HepG2 (cell line): ENCODE results near the gene MCFD2. TPM values are rescaled to one million over a fixed set of nuclear protein-coding genes. Genes with fewer than 3 reads are reported as not detected.

ENCODE experiments used
- ATAC-seq: fragments of 200-7000 bp; cut with Tn5 transposase; 3 replicates; pipeline ENCODE4 v1.9.1; 2020; ENCODE audit warnings: mild to moderate bottlenecking, moderate library complexity
- BruUV-seq: library from RNA; stranded (reverse); fragments of 400-500 nt; replicated peaks from 2 replicates; lab custom pipeline; 2021; lab: Mats Ljungman, UMichigan
- CTCF ChIA-PET: fragments of 300-600 bp; formaldehyde crosslinking; extraction: SDS; loops from one replicate; lab custom pipeline; 2021; ENCODE audit warnings: low total read pairs, inconsistent platforms, low intra/inter-chr PET ratio; lab: Yijun Ruan, JAX
- POLR2A ChIA-PET: fragments of 350-600 bp; sonication (Branson Sonifier 250); formaldehyde crosslinking; loops from one replicate; lab custom pipeline; 2020; ENCODE audit warnings: antibody characterized with exemption, inconsistent platforms; lab: Yijun Ruan, JAX
- DNase-seq: peaks from one replicate; pipeline ENCODE4 v3.0.0-alpha.2; 2015; ENCODE audit warnings: low spot score
- FAIRE-seq: peaks from 3 replicates; lab custom pipeline; 2011; peaks lifted over from hg19 to GRCh38; lab: Jason Lieb, UNC
- H2AFZ ChIP-seq: one replicate; pipeline ENCODE4 v1.6.1; 2011; ENCODE audit warnings: low read length, inconsistent platforms
- H3K27ac ChIP-seq: fragments of 300-600 bp; 3 replicates; pipeline ENCODE4 v1.8.0; 2011; ENCODE audit warnings: mixed run types, mild to moderate bottlenecking, mixed read lengths, low read length, inconsistent platforms; ENCODE audit not compliant: insufficient read depth; ENCODE audit errors: extremely low read length
- H3K27me3 ChIP-seq, 2 experiments: fragments of 200-600 bp in 1 of 2; 2 replicates in 1 of 2; 3 replicates in 1 of 2; pipeline versions ENCODE4 v1.6.0 to v1.8.0; 2011; ENCODE audit warnings: low read length in 2 of 2, mild to moderate bottlenecking in 2 of 2, moderate library complexity in 2 of 2, inconsistent platforms in 1 of 2; ENCODE audit not compliant: insufficient read depth in 2 of 2, control insufficient read depth in 1 of 2
- H3K36me3 ChIP-seq, 2 experiments: fragments of 200-600 bp in 1 of 2; replicated peaks in 1 of 2; 2 replicates in 1 of 2; 3 replicates in 1 of 2; pipeline versions ENCODE4 v1.5.1 to v1.8.0; 2011; ENCODE audit warnings: low read length in 2 of 2, inconsistent platforms in 1 of 2; ENCODE audit not compliant: insufficient read depth in 2 of 2, control insufficient read depth in 1 of 2
- H3K4me1 ChIP-seq: 2 replicates; pipeline ENCODE4 v1.5.1; 2012; ENCODE audit warnings: low read length, inconsistent platforms; ENCODE audit not compliant: insufficient read depth
- H3K4me2 ChIP-seq: 2 replicates; pipeline ENCODE4 v1.6.0; 2011; ENCODE audit warnings: low read depth, low read length, inconsistent platforms
- H3K4me3 ChIP-seq, 3 experiments: fragments of 200-600 bp in 1 of 3; sonication (generic), shearing (Covaris generic) in 1 of 3; replicated peaks in 1 of 3; 2 replicates each; pipeline ENCODE4 v1.5.1; 2011 to 2016; ENCODE audit warnings: low read length in 3 of 3, inconsistent platforms in 2 of 3, low read depth in 2 of 3, mild to moderate bottlenecking in 2 of 3, control low read depth in 1 of 3, mixed read lengths in 1 of 3; ENCODE audit not compliant: insufficient read depth in 1 of 3
- H3K79me2 ChIP-seq: one replicate; pipeline ENCODE4 v1.6.1; 2011; ENCODE audit warnings: low read length, inconsistent platforms; ENCODE audit not compliant: insufficient read depth
- H3K9ac ChIP-seq: 2 replicates; pipeline ENCODE4 v1.6.0; 2011; ENCODE audit warnings: mild to moderate bottlenecking, low read depth, low read length, inconsistent platforms; ENCODE audit not compliant: insufficient read depth
- H3K9me3 ChIP-seq: 2 replicates; pipeline ENCODE4 v1.5.1; 2012; ENCODE audit warnings: mild to moderate bottlenecking, low read length
- H4K20me1 ChIP-seq: 2 replicates; pipeline ENCODE4 v1.6.0; 2011; ENCODE audit warnings: inconsistent platforms, mild to moderate bottlenecking, low read length, moderate library complexity; ENCODE audit not compliant: insufficient read depth
- ETV5 ChIP-seq: IDR thresholded peaks from 2 replicates; pipeline ENCODE4 v1.6.1; 2018; ENCODE audit warnings: missing biosample characterization, missing genetic modification reagents, inconsistent platforms, borderline replicate concordance
- GPN1 ChIP-seq: sonication (generic); formaldehyde crosslinking; IDR thresholded peaks from 2 replicates; pipeline ENCODE4 v1.5.1; 2020; ENCODE audit warnings: missing genetic modification reagents, borderline replicate concordance
- MBNL3 ChIP-seq: fragments of 250-450 bp; sonication (Bioruptor Pico); conservative IDR thresholded peaks from 2 replicates; pipeline ENCODE4 v1.8.0; 2022; ENCODE audit warnings: mild to moderate bottlenecking, inconsistent platforms
- MEIS2 ChIP-seq: sonication (generic); formaldehyde crosslinking; IDR thresholded peaks from 2 replicates; pipeline ENCODE4 v1.9.0; 2021; ENCODE audit warnings: mild to moderate bottlenecking, missing genetic modification reagents
- MTF2 ChIP-seq: sonication (generic); formaldehyde crosslinking; IDR thresholded peaks from 2 replicates; pipeline ENCODE4 v1.5.0; 2020; ENCODE audit warnings: missing genetic modification reagents, borderline replicate concordance
- NR2C2 ChIP-seq: sonication (generic); formaldehyde crosslinking; IDR thresholded peaks from 2 replicates; pipeline ENCODE4 v1.4.0; 2020; ENCODE audit warnings: missing genetic modification reagents, mild to moderate bottlenecking, moderate library complexity, borderline replicate concordance
- RAD21 ChIP-seq: fragments of 450-650 bp; formaldehyde crosslinking; IDR thresholded peaks from 2 replicates; pipeline ENCODE4 v1.5.0; 2020; ENCODE audit warnings: mild to moderate bottlenecking
- RBFOX2 ChIP-seq: fragments of 200-400 bp; formaldehyde crosslinking; IDR thresholded peaks from 2 replicates; pipeline ENCODE4 v1.6.1; 2017; ENCODE audit warnings: low read depth, mild to moderate bottlenecking, low read length
- REXO4 ChIP-seq: sonication (generic); formaldehyde crosslinking; IDR thresholded peaks from 2 replicates; pipeline ENCODE4 v1.8.0; 2022; ENCODE audit warnings: missing genetic modification reagents, mild to moderate bottlenecking, borderline replicate concordance
- SP1 ChIP-seq, 2 experiments: fragments of 450-650 bp in 1 of 2; sonication (generic) in 1 of 2; formaldehyde crosslinking in 1 of 2; IDR thresholded peaks; 2 replicates each; pipeline versions ENCODE4 v1.4.0 to v1.6.1; 2016 to 2020; ENCODE audit warnings: missing genetic modification reagents in 1 of 2
- U2AF2 ChIP-seq: fragments of 200-400 bp; formaldehyde crosslinking; IDR thresholded peaks from 2 replicates; pipeline ENCODE4 v1.6.1; 2017; ENCODE audit warnings: low read depth, mild to moderate bottlenecking, low read length
- ZBTB21 ChIP-seq: sonication (generic); formaldehyde crosslinking; IDR thresholded peaks from 2 replicates; pipeline ENCODE4 v1.4.0; 2020; ENCODE audit warnings: missing genetic modification reagents
- ZC3H13 ChIP-seq: sonication (generic); formaldehyde crosslinking; IDR thresholded peaks from 2 replicates; pipeline ENCODE4 v1.8.1; 2023; ENCODE audit warnings: mild to moderate bottlenecking, missing genetic modification reagents, moderate library complexity
- ZFP90 ChIP-seq: sonication (generic); formaldehyde crosslinking; IDR thresholded peaks from 2 replicates; pipeline ENCODE4 v1.8.0; 2022; ENCODE audit warnings: missing genetic modification reagents, mild to moderate bottlenecking, inconsistent platforms, borderline replicate concordance
- ZNF160 ChIP-seq: sonication (generic); formaldehyde crosslinking; IDR thresholded peaks from 2 replicates; pipeline ENCODE4 v1.8.0; 2022; ENCODE audit warnings: mild to moderate bottlenecking, inconsistent platforms, missing genetic modification reagents
- ZNF225 ChIP-seq: sonication (generic); formaldehyde crosslinking; IDR thresholded peaks from 2 replicates; pipeline ENCODE4 v1.4.0; 2020; ENCODE audit warnings: mild to moderate bottlenecking, missing genetic modification reagents
- ZNF33A ChIP-seq: sonication (generic); formaldehyde crosslinking; IDR thresholded peaks from 2 replicates; pipeline ENCODE4 v1.5.1; 2020; ENCODE audit warnings: missing genetic modification reagents, mild to moderate bottlenecking, moderate library complexity, borderline replicate concordance
- ZNF713 ChIP-seq: sonication (generic); formaldehyde crosslinking; IDR thresholded peaks from 2 replicates; pipeline ENCODE4 v1.4.0; 2020; ENCODE audit warnings: mild to moderate bottlenecking, missing genetic modification reagents
- ZSCAN12 ChIP-seq: sonication (generic); formaldehyde crosslinking; IDR thresholded peaks from 2 replicates; pipeline ENCODE4 v1.9.0; 2021; ENCODE audit warnings: mild to moderate bottlenecking, missing genetic modification reagents
- WGBS: methylation state at CpG from one replicate; pipeline ENCODE4 v1.1.6; 2017; ENCODE audit warnings: low lambda C conversion rate; 5-methylcytosine and 5-hydroxymethylcytosine counted together
- in situ Hi-C: cut with HindIII; loops from 2 replicates; pipeline ENCODE4 v1.10.0; 2017; ENCODE audit warnings: low pct_unique_long_range_greater_than_20kb; ENCODE audit not compliant: extremely low pct_ligation_motif_present
- intact Hi-C: fragments of 100-400 bp; cut with micrococcal nuclease; formaldehyde crosslinking; loops from one replicate; pipeline ENCODE4 v1.10.0; 2022; ENCODE audit not compliant: unreplicated experiment
- polyA plus RNA-seq, 8 experiments: library from polyadenylated mRNA; depleted of rRNA in 3 of 8; stranded (reverse) in 7 of 8; unstranded in 1 of 8; fragments of >200 nt; fragmentation: Illumina TruSeq in 4 of 8; extraction: Trizol in 4 of 8; gene quantifications; 2 replicates each; pipeline versions ENCODE4 v1.2.1 to v1.2.3, GENCODE V29; 2011 to 2016; ENCODE audit warnings: low read depth in 4 of 8, missing spikeins in 1 of 8, mixed read lengths in 1 of 8; ENCODE audit not compliant: insufficient read depth in 1 of 8
- total RNA-seq, 5 experiments: library from RNA; depleted of rRNA; stranded (reverse); fragments of >200 nt; fragmentation: Illumina TruSeq; extraction: Trizol; gene quantifications; 2 replicates each; pipeline ENCODE4 v1.2.3, GENCODE V29; 2016; ENCODE audit warnings: low read depth in 1 of 5
- TF ChIP-seq, protein P1 (sequence below): sonication (generic); formaldehyde crosslinking; IDR thresholded peaks from 2 replicates; pipeline ENCODE4 v1.8.0; 2022; ENCODE audit warnings: missing genetic modification reagents, mild to moderate bottlenecking, inconsistent platforms, borderline replicate concordance
- TF ChIP-seq, protein P2 (sequence below): sonication (generic); formaldehyde crosslinking; IDR thresholded peaks from 2 replicates; pipeline ENCODE4 v1.5.0; 2020; ENCODE audit warnings: mild to moderate bottlenecking, missing genetic modification reagents

MCFD2 gene
- total and polyA plus RNA-seq, 2 of the 13 experiments (the other 11 are each of a cell fraction or from before 2014, with no cell fraction given): 183 to 232 TPM

DNA sequence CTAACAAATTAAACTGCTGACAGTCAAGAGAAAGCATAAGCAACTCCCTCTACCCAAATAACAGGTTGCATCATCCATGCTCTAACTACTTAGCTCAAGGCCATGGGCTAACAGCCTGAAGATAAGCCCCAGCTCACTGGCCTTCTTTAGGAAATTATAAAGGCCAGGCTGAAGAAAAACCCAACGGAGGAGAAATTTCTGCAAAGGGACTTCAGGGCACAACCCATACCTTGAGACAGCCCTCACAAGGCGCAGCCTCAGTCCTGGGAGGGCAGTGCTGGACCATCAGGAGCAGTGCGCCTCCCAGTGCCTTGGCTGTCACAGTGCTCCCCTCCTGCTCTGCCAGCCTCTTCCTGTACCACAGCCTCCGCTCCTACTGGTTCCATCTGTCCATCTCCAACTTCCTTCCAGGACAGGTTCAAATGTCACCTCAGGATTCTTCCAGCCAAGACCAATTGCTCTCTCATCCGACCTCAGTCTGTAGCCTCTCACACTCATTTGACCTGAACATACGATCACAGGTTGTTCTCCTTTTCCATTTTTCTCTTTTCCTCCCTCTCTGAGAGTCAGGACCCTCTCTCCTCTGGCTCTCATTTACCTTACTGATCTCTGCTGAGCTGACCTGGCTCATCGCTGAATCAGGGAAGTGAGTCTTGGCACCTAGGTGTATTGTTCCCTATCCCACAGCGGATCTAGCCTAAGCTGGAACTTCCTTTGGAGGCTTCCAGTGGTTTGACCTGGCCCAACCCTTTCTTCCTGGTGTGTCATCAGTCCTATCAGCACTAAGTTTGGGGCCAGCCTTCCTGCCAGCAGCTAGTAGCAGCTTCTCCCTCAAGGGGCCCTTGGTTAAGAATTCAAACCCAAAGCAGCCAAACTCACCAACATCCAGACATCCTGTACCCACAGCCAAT, 1.9 kb downstream of the MCFD2 start:
- Histone ChIP-seq H3K27ac (peak overlapping the region; percentile 89), H3K27me3 (no peaks in the 10 kb centered on the region; a peak in 1 of 5 replicates), H3K36me3 (peaks cover 9 to 27% of the 10 kb centered on the region in 2 experiments; a peak in 4 of 5 replicates), H2AFZ (no peak overlapping the region), H4K20me1 (peaks cover 26% of the 10 kb centered on the region), H3K9me3 (no peaks in the 10 kb centered on the region), H3K4me2 (peak overlapping the region; percentile 95), H3K4me3 (peak overlapping the region; percentile 74 to 100 (median 79)), H3K9ac (peak overlapping the region; percentile 98), H3K79me2 (peaks cover 76% of the 10 kb centered on the region), H3K4me1 (peaks cover 76% of the 10 kb centered on the region)
- peak; percentile 67 for DNase-seq
- TSS peak; percentile 65 for BruUV-seq
- POLR2A ChIA-PET: interaction anchor here (1.9 to 3.0 kb wide), 2 partner anchors 41 to 489 kb away, joined by 4 to 14 read pairs; partner anchors contain the start of gene MSH2
- peak; percentile 67 for ATAC-seq
- intact Hi-C loops: loop anchor here (2.0 kb wide), 1 partner anchor 55 kb away; no protein-coding TSS in a partner anchor
- WGBS: 60% methylated on average over 8 of the region's 8 CpGs
- CTCF ChIA-PET: no interaction called here
- in situ Hi-C loops: no loop called here
- FAIRE-seq: peak; percentile 46
- TF ChIP-seq MEIS2 (peak; percentile 55; the same call in 1 of the 2 replicates), SP1 (IDR thresholded peaks at IDR 0.05) (no peak), SP1 (CRISPR knock-in tag; IDR thresholded peaks at IDR 0.05) (no peak), ZNF33A (CRISPR knock-in tag) (no peak), MBNL3 (CRISPR knock-in tag) (no peak), U2AF2 (no peak), ZC3H13 (CRISPR knock-in tag) (no peak), NR2C2 (CRISPR knock-in tag) (no peak), RBFOX2 (no peak), ZSCAN12 (CRISPR knock-in tag) (no peak), ZNF160 (CRISPR knock-in tag) (no peak), GPN1 (CRISPR knock-in tag) (no peak), ZNF713 (CRISPR knock-in tag) (no peak), MTF2 (CRISPR knock-in tag) (no peak), RAD21 (CRISPR knock-in tag) (0 out of 2 replicates have a peak, but pooled peaks have one; percentile 9), ETV5 (CRISPR knock-in tag) (no peak; the same call in 1 of the 2 replicates), REXO4 (CRISPR knock-in tag) (no peak), ZNF225 (CRISPR knock-in tag) (no peak), ZBTB21 (no peak), ZFP90 (CRISPR knock-in tag) (no peak)
- TF ChIP-seq, protein P1, sequence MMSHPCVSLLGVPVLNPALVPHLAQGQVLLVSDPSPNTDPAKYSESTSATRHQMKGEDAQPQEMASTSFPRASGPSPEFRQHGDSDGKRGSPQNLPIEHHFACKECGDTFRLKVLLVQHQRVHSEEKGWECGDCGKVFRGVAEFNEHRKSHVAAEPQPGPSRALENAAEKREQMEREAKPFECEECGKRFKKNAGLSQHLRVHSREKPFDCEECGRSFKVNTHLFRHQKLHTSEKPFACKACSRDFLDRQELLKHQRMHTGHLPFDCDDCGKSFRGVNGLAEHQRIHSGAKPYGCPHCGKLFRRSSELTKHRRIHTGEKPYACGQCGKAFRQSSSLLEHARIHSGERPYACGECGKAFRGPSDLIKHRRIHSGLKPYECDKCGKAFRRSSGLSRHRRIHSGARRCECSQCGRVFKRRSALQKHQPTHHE (CRISPR knock-in tag): no peak
- TF ChIP-seq, protein P2, sequence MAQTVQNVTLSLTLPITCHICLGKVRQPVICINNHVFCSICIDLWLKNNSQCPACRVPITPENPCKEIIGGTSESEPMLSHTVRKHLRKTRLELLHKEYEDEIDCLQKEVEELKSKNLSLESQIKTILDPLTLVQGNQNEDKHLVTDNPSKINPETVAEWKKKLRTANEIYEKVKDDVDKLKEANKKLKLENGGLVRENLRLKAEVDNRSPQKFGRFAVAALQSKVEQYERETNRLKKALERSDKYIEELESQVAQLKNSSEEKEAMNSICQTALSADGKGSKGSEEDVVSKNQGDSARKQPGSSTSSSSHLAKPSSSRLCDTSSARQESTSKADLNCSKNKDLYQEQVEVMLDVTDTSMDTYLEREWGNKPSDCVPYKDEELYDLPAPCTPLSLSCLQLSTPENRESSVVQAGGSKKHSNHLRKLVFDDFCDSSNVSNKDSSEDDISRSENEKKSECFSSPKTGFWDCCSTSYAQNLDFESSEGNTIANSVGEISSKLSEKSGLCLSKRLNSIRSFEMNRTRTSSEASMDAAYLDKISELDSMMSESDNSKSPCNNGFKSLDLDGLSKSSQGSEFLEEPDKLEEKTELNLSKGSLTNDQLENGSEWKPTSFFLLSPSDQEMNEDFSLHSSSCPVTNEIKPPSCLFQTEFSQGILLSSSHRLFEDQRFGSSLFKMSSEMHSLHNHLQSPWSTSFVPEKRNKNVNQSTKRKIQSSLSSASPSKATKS (CRISPR knock-in tag): no peak
